Osteocyte (in vitro differentiated cells): ENCODE data around the gene NOL9. TPM values are rescaled to one million over a fixed set of nuclear protein-coding genes. Genes with fewer than 3 reads are reported as not detected.
A peak's percentile ranks its signal among the peaks of the same experiment; 100 is the strongest.

Experiments used
- DNase-seq: peaks from one replicate; pipeline ENCODE4 v3.0.0; 2021; ENCODE audit warnings: mixed read lengths; ENCODE audit not compliant: unreplicated experiment; ENCODE audit errors: extremely low spot score
- H3K27ac Mint-ChIP-seq: one replicate; pipeline ENCODE4 v1.8.0; 2021; ENCODE audit warnings: mild to moderate bottlenecking, mixed read lengths; ENCODE audit not compliant: unreplicated experiment
- H3K27me3 Mint-ChIP-seq: one replicate; pipeline ENCODE4 v1.8.0; 2021; ENCODE audit warnings: mixed read lengths; ENCODE audit not compliant: unreplicated experiment
- H3K36me3 Mint-ChIP-seq: one replicate; pipeline ENCODE4 v1.8.0; 2021; ENCODE audit warnings: mixed read lengths; ENCODE audit not compliant: unreplicated experiment
- H3K4me1 Mint-ChIP-seq: one replicate; pipeline ENCODE4 v1.8.0; 2021; ENCODE audit warnings: mixed read lengths; ENCODE audit not compliant: unreplicated experiment
- H3K4me3 Mint-ChIP-seq: one replicate; pipeline ENCODE4 v1.8.0; 2021; ENCODE audit warnings: mild to moderate bottlenecking, moderate library complexity, mixed read lengths; ENCODE audit not compliant: unreplicated experiment
- H3K9me3 Mint-ChIP-seq: one replicate; pipeline ENCODE4 v1.8.0; 2021; ENCODE audit warnings: mixed read lengths; ENCODE audit not compliant: unreplicated experiment
- total RNA-seq: library from RNA; stranded (reverse); gene quantifications from 2 replicates; pipeline ENCODE4 v1.2.1, GENCODE V29; 2021
- TF ChIP-seq, protein P1 (sequence below): fragments of 200-600 bp; sonication (generic); IDR thresholded peaks from 2 replicates; pipeline ENCODE4 v1.5.0; 2021; ENCODE audit warnings: antibody characterized with exemption, mild to moderate bottlenecking, moderate library complexity

NOL9 gene
- total RNA-seq, 1 donor from 2014 or later = 33.5 TPM

GRCh38 chr1:6538956-6539355, 15.4 kb downstream of the NOL9 start:
- Mint-ChIP-seq H3K9me3 (no peaks in the 10 kb centered on the region), H3K27me3 (no peaks in the 10 kb centered on the region), H3K4me1 (peaks cover 20% of the 10 kb centered on the region), H3K36me3 (peaks cover 13% of the 10 kb centered on the region), H3K27ac (peak overlapping the region; percentile 75), H3K4me3 (no peak overlapping the region)
- no peak for DNase-seq
- TF ChIP-seq, protein P1, sequence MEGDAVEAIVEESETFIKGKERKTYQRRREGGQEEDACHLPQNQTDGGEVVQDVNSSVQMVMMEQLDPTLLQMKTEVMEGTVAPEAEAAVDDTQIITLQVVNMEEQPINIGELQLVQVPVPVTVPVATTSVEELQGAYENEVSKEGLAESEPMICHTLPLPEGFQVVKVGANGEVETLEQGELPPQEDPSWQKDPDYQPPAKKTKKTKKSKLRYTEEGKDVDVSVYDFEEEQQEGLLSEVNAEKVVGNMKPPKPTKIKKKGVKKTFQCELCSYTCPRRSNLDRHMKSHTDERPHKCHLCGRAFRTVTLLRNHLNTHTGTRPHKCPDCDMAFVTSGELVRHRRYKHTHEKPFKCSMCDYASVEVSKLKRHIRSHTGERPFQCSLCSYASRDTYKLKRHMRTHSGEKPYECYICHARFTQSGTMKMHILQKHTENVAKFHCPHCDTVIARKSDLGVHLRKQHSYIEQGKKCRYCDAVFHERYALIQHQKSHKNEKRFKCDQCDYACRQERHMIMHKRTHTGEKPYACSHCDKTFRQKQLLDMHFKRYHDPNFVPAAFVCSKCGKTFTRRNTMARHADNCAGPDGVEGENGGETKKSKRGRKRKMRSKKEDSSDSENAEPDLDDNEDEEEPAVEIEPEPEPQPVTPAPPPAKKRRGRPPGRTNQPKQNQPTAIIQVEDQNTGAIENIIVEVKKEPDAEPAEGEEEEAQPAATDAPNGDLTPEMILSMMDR = no peak

GRCh38 chr1:6536291-6536690, 18.0 kb downstream of the NOL9 start:
- DNase-seq = no peak
- H3K9me3 Mint-ChIP-seq = no peaks in the 10 kb centered on the region
- H3K27me3 Mint-ChIP-seq = no peaks in the 10 kb centered on the region
- peaks cover 20% of the 10 kb centered on the region for H3K4me1 Mint-ChIP-seq
- H3K27ac Mint-ChIP-seq = no peak overlapping the region
- TF ChIP-seq, protein P1 = no peak
- H3K36me3 Mint-ChIP-seq = peaks cover 24% of the 10 kb centered on the region
- no peak overlapping the region for H3K4me3 Mint-ChIP-seq

DNA sequence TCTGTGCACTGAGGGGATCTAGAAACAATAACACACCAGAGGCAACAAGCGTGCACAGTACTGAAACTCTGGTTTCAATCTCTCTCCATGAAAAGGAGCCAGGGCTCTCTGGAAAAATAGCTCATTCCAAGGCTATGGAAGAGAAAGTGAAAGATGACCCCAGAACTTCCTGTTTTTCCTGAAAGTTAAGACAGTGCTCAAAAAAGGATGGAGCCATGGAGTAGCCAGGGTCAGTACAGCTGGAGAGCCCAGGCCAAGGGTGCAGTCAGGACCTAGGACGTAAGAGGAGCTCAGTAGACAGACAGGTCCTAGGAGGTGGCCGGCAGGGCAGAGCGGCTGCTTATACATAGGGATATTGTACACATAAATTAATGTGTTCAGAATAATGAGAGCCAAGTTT, 19.1 kb downstream of the NOL9 start:
- H3K4me1 Mint-ChIP-seq = peaks cover 20% of the 10 kb centered on the region
- TF ChIP-seq, protein P1 = no peak
- H3K9me3 Mint-ChIP-seq = no peaks in the 10 kb centered on the region
- H3K4me3 Mint-ChIP-seq = no peak overlapping the region
- DNase-seq = no peak
- H3K27me3 Mint-ChIP-seq = no peaks in the 10 kb centered on the region
- H3K27ac Mint-ChIP-seq = peak overlapping the region; percentile 74
- peaks cover 29% of the 10 kb centered on the region for H3K36me3 Mint-ChIP-seq

DNA sequence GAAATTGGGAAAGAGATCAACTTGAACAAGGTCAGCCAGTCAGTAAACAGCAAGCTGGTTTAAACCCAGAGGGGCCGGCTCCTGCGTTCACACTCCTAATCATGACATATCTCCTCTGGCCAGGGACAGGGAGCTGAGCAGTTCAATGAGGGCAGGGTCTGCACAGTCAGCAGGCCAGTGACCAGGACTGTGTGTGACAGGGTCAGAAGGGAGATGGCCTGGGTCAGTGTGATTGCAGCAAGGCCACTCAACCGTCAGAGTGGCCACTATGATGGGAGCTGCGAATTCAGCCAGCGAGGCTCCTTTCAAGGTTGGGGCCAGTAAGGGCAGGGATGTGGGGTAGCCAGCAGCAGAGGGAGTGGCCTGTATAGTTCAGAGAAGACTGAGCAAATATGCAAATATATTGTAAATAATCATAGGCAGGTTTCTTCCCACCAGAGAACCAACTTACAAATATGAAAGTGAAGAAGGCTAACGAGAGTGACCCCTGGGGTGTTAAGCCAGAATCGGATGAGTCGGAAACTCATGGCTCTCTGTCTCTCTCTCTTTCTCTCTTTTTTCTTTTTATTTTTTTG, 20.0 kb downstream of the NOL9 start:
- Mint-ChIP-seq H3K4me1 (peaks cover 16% of the 10 kb centered on the region), H3K27me3 (no peaks in the 10 kb centered on the region), H3K4me3 (no peak overlapping the region), H3K9me3 (no peaks in the 10 kb centered on the region), H3K36me3 (peaks cover 28% of the 10 kb centered on the region), H3K27ac (no peak overlapping the region)
- DNase-seq = no peak
- TF ChIP-seq, protein P1 = no peak

GRCh38 chr1:6531996-6532395, 22.3 kb downstream of the NOL9 start:
- peaks cover 6% of the 10 kb centered on the region for H3K4me1 Mint-ChIP-seq
- no peak overlapping the region for H3K4me3 Mint-ChIP-seq
- no peaks in the 10 kb centered on the region for H3K9me3 Mint-ChIP-seq
- DNase-seq = no peak
- peaks cover 34% of the 10 kb centered on the region for H3K36me3 Mint-ChIP-seq
- TF ChIP-seq, protein P1 = no peak
- no peaks in the 10 kb centered on the region for H3K27me3 Mint-ChIP-seq
- no peak overlapping the region for H3K27ac Mint-ChIP-seq
